ENCODE results near the gene LDLRAD3.
A peak's percentile ranks its signal among the peaks of the same experiment; 100 is the strongest.

Gene LDLRAD3

DNA sequence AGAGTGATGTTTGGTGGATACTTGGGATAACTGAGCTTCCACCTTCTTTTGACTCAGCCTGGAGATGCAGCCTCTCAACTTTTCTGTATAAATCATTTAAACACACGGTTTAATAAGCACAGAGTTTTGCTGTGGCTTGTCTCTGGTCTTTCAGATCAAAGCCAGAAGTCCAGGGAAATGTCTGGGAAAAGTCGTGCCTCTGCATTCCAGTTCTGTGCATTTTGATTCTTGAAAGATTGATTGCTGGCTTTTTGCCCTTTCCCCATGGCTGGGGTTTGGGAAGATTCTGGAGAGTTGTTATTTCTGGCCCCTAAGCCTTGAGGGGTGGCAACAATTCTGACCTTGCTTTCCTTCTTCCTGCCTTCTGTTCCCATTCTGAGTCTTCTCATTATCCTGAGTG lies 191.2 kb downstream of the LDLRAD3 start:
- no peak for DNase-seq (ENCODE audit: low read depth in 2 of 2)

DNA sequence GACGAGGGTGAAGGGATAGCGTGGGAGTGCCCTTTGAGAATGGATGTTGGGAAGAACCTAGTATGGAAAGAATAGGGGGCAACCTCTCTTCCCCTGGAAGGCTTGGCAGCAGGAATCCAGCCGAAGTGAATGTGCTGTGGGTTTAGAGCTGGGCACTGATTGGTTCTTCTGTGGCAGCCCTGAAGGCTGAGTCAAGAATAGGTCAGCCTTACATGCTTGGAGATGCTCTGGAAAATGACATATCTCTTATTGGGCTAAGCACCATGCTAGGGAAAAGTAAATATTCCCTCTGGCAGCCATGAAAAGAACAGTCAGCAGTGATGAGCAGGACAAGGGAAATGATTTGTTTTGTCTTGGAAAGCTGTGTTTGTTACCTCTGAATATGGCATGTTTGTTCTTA lies 195.9 kb downstream of the LDLRAD3 start:
- no peak for DNase-seq (ENCODE audit: low read depth in 2 of 2)

DNA sequence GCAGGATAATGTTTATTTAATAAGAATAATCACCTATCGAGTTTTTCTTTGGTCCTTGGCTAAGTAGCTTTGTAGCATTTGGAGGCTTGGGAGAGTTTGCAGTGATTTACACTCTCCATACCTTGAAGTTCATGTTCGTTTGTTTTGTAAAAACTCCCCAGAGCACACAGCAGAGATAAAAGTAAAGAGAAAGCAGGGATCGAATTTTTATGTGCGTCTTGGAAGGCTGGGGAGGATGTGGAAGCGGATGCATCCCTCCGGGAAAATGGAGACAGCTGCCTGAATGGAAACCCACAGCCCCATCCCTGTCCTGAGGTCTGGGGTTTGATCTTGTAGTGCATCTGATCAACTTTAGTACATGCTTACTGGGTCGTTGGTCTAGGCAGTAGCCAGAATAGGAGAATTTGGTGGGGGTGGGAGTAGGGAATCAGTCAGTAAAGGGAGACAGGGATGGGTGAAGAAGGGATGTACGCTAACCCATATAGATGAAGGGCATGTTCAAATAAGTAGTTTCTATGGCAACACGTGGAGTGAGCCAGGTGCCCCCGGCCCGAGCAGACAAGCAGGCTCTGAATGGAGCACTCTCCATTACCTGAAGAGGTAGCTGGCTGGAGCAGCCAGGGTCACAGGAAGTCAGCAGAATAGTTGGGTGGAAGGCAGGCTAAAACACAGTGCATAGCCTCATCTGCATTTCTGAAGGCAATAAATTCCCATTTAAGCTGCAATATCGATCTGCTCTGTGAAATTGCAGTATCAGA lies 197.5 kb downstream of the LDLRAD3 start:
- no peak for DNase-seq (ENCODE audit: low read depth in 2 of 2)

DNA sequence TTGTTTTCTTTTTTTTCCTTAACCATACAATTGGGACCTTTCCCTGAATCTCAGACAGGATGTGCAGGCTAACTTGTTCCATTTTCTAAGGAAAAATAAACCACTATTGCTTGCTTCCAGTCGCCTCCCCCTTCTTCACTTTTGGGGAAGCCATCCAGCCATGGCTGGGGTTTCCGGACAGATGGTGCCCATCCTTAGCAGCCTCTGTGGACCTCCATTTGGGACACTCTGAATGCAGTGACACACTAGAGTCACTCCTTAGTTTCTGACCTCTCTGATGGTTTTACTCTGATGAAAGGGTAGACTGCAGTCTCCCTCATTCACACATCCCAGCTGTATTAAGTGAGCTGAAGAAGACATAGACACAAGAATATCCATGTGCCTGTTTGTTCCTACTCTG lies 198.1 kb downstream of the LDLRAD3 start:
- DNase-seq (ENCODE audit: low read depth in 2 of 2): no peak

DNA sequence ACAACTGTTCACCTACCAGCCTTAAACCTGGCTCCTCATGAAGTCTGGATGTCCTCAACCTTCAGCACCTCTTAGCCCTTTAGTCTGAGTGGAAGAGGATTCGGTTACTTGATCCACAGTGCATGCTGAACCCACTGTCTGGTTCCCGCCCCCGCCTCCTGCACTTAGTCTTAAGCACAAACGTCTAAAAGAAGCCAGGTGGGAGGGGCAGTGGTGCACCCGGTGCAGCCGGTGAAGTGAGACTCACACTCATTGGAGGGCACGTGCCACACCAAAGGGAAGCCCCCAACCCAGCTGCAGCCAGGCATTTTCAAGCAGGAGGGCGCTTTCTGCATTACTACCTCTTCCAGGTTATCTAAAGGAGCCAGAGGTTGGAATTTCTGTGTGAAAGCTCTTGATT lies 198.6 kb downstream of the LDLRAD3 start:
- no peak for DNase-seq (ENCODE audit: low read depth in 2 of 2)

DNA sequence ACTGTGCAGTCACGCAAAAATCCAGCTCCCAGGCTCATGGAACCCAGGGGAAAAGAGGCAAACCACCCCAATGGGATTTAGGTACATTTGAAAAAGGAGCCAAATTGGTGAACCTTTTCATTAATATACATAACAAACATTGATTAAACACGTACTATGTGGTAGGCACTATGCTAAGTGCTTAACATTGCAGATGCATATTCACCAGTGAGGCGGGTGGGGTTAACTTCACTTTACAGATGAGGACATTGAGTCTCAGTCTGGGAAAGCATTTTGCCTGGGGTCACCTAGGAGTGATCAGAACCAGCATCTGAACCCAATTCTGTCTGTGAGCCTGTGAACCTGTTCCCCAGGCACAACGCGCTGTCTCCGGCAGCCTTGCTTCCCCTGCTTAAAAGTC lies 199.0 kb downstream of the LDLRAD3 start:
- no peak for DNase-seq (ENCODE audit: low read depth in 2 of 2)

DNA sequence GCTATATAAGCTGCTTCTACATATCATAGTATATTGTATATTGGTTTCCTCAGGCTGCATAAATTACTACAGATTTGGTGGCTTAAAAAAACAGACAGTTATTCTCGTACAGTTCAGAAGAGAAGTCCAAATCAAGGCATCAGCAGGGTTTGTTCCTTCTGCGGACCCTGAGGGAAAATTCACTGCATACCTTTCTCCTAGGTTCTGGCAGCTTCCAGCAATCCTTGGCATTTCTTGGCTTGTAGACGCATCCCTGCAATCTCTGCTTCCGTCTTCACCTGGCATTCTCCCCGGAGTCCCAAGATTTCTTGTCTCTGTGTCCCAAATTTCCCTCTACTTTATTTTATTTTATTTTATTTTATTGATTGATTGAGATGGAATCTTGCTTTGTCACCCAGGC lies 202.6 kb downstream of the LDLRAD3 start:
- DNase-seq (ENCODE audit: low read depth in 2 of 2): no peak

DNA sequence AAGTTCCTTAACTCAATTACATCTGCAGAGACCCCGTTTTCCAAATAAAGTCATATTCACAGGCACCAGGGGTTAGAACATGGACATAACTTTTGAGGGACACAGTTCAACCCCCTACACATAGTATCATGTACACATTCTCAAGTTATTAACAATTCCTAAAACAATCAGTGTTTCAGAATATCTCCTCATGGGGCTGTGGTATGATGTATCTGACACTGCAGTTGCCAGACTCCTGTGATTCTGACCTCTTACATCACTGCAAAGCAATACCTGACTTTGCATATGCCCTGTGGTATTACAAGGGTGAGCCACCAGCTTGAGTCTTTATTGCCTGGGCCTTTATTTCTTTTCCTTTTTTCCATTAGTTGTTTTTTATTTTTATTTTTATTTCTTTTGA lies 203.6 kb downstream of the LDLRAD3 start:
- no peak for DNase-seq (ENCODE audit: low read depth in 2 of 2)

DNA sequence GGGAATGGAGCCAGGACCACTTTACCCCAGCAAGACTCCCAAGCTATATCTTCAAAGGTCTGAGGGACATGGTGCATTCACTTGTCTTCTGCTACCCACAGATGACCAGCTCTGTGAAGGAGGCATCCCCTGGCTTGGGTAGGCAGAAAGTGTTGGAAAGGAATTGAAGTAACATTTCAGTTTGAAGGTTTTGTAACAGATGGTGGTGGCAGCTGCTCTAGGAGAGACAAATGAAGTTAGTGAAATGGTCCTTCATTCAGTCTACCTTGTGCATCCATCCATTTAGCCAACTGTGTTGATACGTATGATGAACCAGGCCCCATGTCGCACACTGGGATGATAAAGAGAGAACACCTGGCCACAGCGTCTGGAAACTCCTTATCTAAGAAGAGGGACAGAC lies 204.8 kb downstream of the LDLRAD3 start:
- DNase-seq (ENCODE audit: low read depth in 2 of 2): no peak

DNA sequence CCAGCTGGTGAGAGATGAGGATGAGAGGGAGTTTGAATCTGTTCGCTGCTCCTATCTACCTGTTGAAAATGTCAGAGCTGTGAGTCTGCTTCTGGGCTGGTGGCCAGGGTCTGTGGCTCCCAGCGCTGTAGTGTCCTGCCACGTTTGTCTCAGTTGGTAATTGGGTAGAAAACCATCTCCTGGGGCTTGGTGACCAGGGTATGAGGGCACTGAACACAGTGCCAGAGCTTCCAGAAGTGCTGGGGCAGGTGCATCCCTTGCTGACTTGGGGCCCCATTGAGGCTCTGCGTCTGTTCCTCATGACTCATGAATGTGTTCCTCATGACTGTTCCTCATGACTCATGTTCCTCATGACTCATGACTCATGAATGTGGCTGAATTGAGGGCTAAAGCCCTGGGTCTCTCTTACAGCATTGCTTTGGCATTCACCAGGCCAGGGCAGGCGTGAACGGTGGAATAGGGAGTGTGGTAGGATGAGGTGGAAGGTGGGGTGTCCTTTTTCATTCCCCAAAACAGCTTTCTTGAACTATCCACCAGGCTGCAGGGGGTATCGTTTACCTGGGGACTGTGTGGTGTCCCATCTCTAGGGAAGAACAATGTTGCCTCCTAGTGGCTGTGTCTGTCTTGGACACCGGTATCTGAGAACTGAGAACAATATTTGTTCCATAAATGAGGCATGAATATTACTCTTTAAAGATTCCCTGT lies 205.8 kb downstream of the LDLRAD3 start:
- peak; percentile 96 for DNase-seq (ENCODE audit: low read depth in 2 of 2)

DNA sequence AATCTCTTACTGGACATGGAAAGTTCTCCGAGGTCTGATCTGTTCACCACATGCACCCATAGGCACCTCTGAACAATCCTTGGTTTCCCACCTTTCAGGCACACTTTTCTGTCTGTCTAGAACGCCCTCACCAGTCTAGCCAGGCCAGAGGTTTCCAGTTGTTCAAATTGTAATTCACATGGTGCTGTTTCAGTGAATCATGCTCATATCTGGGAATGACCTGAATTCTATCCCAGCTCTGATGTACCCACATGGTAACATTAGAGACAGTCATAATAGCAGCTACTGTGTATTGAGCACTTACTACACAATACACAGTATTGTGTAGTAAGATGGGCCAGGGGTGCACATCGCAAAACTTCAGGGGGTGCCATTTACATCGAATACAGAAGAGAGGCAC lies 207.1 kb downstream of the LDLRAD3 start:
- DNase-seq (ENCODE audit: low read depth in 2 of 2): no peak

DNA sequence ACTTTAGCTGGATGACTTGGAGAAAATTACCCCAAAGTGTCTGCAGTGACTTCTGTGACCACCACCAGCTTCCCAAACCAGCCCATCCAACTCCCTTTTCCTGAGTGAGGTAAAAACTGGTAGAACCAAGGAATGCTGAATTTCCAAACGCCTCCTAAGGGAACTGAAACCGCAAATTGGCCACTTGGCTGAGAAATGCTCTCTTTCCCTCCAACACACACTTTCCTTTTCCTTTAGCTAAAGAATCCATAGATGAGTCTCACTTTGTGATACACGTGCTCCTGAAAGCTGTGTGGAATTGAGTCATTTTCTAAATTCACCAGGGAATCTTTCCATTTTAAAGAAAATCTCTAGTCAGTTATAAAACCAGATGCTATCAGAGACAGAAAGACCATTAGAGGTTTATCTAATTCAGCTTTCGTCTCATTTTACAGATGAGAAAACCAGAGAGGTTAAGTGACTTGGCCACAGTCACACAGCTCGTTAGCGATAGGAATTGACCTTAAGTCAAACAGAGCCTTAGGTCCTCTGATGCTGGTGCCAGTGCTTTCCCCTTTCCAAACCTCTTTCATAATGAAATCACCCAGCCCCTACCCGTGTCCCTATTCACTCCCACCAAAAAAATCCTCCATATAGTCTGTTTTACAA lies 208.2 kb downstream of the LDLRAD3 start:
- DNase-seq (ENCODE audit: low read depth in 2 of 2): no peak

DNA sequence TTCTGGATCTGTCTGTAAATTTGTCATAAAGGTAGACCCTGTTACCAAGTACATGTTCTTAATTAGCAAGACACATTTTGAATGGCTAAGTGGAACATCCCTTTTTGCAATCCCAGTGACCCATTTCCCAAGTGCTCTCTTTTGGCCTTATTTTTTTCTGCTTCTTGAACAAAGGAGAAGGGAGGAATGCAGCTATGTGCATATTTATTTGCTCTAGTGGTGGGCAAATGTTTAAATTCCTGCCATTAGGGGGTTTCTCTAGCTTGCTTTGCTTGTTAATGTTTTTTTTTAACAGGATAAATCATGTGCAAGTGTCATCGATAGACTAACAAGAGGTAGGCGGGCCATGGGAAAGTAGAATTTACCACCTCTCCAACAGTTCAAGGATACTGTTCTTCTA lies 209.7 kb downstream of the LDLRAD3 start:
- no peak for DNase-seq (ENCODE audit: low read depth in 2 of 2)

DNA sequence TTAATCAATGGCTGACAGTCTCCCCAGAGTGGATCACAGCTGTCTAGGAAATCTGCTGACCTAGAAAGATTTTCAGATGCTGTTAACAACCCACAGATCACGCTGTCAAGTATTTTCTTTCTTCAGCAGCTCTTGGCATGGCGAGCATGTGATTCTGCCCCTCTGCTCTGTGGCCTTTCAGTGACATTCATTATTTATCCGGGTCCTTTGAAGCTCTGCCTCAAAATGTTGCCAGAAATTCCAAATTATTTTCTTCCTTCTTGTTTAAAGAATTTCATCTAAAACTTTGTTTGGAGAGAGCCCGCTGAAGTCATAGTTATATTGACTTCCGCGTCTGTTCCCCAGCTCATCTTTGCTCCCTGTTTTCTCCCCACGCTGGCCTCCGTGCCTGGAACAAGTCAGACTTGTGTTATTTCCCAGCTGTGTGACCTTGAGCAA lies 211.3 kb downstream of the LDLRAD3 start:
- no peak for DNase-seq (ENCODE audit: low read depth in 2 of 2)

DNA sequence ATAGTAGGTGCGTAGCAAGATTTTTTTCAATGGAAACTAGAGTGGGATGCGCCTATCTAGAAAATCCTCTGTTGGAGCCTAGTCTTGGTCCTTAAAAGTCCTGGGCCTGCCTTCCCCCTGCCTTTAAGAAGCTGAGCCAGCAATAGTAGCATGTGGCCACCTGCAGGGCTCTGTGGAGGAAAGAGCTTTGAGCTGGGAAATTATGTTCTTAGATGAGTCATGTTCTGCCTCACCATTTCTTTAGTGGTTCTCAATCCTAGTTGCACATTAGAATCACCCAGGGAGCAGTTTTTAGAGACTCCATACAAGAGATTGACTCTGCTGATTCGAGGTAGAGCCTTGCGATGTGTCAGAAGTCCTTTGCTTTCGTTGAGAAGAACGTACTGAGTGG lies 211.9 kb downstream of the LDLRAD3 start:
- DNase-seq (ENCODE audit: low read depth in 2 of 2): peak in 1 of 2 experiments; percentile 18

DNA sequence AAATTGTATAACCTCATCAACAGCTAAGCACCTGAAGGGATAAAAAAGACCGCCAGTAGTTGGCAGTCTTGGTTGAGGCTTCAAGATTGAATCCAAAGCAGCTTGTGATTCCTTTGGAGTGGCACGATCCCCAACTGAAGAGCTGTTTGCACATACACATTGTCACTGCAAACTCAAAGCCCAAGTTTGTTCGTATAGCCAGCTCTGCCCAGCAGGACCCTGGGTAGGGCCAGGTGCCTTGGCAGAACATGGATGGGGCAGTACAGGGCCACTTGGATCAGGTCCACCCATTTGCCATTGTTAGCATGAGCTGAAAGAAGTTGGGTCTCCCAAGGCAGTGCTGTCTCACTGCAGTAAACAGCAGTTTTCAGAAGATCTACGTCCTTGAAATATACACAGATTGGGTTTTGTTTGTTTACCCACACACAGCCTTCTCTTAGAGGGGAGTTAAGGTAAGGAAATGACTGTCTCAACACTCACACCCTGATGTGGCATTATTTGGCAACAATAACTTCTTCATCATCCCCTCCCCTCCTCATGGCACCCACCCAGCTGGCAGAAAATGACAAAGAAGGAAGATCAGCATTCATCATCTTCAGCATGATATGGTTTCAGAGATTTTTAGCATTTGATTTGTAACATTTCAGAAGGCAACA lies 212.4 kb downstream of the LDLRAD3 start:
- DNase-seq (ENCODE audit: low read depth in 2 of 2): no peak

DNA sequence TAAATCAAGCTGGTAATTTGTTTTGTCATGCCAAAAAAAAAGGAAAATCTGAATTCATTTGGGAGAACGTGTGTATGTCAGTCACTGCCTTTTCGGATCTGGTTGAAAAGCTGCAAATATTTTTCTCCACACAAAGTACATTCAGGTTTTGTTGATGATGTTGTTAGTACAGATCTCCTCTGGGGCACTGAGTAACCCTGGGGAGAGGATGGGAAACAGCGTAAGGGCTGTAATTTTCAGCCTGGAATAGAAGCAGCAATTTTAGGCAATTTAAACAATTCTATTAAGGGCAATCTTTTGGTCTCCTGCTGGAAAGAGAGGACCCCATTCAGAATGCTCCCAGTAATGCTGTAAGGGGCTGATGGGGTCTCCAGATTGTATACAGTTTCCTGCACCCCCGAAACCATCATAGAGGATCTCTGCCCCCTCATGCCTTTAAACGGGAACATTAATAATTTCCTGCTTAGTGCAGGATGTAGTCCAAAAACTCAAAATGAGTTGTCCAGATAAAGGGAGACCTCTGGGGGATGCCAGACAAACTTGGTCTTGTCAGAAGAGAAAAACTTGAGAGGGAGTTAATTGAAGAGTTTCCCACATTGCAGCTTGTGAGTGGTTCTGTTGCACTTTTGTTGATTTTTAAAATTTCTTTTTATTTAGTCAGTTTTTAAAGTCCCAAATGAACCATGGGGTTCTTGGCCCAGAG lies 213.1 kb downstream of the LDLRAD3 start:
- DNase-seq (ENCODE audit: low read depth in 2 of 2): no peak

DNA sequence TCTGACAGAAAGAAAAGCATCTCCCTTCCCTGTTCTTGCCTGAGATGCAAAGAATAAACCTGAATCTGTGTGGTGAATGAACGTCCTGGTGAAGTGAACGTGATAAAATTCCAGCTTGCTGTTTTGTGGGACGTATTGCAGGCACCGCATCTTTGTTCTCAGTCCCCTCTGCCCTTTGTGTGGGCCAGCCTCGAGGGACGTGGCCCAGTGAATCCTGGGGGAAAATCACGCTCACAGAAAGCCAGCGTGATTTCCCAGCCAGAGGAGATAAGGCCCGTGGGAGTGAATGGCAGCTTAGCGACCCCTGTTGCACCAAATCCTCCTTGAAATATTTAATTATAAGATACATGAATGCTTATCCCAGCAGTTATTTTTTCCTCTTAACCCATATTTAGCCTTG lies 216.2 kb downstream of the LDLRAD3 start:
- no peak for DNase-seq (ENCODE audit: low read depth in 2 of 2)

DNA sequence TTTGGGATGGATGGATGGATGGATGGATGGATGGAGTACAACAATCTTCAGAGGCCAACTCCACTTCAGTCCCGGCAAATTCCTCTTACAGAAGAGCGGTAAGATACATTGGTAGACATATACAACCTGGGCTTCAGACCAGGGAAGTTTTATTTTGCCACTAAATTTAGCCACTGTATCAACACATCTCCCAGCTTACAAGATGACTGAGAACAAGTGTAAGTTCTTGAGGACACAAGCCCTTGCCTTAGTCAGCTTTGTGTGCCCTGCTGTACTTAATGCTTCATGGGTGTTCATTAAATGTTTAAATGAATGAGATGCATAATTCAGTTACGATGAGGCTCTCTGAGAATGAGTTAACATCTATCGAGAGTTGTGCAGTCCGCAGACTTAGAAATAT lies 217.7 kb downstream of the LDLRAD3 start:
- no peak for DNase-seq (ENCODE audit: low read depth in 2 of 2)

DNA sequence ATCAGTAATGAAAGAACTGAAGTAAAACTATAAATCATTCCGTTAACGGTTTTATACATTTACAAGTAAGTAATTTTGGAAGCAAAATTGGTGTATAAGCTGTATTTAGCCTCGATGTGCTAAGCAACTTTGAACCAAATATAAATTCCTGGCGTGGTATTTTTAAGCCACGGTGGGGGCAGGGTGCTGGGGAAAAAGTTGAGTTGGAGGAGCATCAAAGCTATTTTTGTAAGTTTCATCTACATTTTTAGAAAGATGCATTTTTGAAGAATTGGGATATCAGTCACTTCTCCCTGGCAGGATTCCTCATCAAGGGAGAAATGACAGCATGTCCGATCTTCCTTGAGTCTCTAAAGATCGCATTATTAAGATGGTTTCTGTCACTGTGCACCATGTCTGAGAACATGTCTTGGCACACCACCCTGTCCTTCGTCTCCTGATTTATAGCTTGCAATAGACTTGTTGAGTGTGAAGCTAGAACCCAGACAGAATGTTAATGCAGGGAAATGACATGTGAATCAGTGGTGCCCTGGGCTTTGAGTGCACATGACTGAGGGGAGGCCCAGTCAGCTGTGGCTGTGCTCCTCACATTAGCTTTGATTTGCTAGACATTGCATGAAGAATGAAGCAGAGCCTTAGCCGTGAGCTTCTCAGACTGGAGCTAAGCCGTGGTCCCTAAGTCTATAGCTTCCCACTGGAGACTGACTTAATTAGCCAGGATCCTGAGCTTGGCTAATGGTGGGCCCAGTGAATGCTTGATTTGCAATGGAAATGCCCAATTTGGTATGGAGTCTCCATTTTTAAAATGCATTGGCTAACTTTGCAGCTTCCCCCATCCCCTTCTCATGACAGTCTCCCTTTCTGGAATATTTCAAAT lies 218.4 kb downstream of the LDLRAD3 start:
- DNase-seq (ENCODE audit: low read depth in 2 of 2): no peak

DNA sequence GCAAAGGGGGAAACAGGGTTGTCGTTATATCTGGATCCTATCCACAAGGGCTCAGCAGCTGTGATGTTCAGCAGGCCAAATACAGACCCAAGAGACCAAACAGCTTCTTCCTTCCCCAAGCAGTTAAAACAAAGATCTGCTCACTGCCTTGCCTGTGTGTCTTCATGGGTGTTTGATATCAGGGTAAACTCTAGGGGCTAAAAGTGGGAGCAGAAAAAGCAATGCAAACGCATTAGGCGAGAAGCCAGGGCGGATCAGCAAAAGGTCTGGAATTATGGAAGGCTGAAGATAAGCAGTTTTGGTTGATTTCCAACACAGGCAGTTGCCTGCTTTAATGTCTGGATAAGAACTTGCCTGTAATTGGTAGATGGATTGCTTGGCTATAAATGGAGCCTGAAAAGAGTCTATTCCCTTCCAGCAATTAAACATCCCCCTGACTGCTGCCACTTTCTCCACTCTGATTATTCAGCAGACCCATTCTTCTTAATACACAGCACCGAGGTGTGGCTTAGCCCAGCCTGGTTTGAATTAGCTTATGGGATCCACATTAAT lies 219.1 kb downstream of the LDLRAD3 start:
- DNase-seq (ENCODE audit: low read depth in 2 of 2): no peak
